ENCODE data around the gene ARID4B. TPM values are rescaled to one million over a fixed set of nuclear protein-coding genes. Genes with fewer than 3 reads are reported as not detected.

The ARID4B gene
- total RNA-seq, 1 donor from 2014 or later = 20.0 TPM

DNA sequence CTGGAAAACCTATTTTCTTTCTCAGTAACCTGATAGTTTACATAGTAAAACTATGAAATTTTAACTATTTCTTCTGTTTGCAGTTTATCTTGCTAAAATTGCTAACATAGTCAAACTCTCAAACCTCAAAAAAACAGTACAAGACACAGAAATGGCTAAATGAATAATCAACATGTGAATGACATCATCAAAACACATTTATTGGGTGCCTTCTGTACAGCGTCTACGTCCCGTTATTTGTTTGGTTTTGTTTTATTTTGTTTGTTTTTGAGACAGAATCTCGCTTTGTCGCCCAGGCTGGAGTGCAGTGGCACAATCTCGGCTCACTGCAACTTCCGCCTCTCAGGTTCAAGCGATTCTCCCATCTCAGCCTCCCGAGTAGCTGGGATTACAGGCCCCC, 178.2 kb downstream of the ARID4B start:
- Histone ChIP-seq H3K27me3 (ENCODE audit: control insufficient read depth, insufficient read depth, low read length) (no peaks in the 10 kb centered on the region), H3K36me3 (ENCODE audit: control insufficient read depth, insufficient read depth, low read length) (no peaks in the 10 kb centered on the region), H3K4me3 (ENCODE audit: low read depth, low read length) (no peak overlapping the region)
- DNase-seq (ENCODE audit: low read depth) = no peak
- TF ChIP-seq, protein P1, sequence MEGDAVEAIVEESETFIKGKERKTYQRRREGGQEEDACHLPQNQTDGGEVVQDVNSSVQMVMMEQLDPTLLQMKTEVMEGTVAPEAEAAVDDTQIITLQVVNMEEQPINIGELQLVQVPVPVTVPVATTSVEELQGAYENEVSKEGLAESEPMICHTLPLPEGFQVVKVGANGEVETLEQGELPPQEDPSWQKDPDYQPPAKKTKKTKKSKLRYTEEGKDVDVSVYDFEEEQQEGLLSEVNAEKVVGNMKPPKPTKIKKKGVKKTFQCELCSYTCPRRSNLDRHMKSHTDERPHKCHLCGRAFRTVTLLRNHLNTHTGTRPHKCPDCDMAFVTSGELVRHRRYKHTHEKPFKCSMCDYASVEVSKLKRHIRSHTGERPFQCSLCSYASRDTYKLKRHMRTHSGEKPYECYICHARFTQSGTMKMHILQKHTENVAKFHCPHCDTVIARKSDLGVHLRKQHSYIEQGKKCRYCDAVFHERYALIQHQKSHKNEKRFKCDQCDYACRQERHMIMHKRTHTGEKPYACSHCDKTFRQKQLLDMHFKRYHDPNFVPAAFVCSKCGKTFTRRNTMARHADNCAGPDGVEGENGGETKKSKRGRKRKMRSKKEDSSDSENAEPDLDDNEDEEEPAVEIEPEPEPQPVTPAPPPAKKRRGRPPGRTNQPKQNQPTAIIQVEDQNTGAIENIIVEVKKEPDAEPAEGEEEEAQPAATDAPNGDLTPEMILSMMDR (IDR thresholded peaks at IDR 0.05; ENCODE audit: insufficient read depth, low read length, poor library complexity, severe bottlenecking) = no peak

DNA sequence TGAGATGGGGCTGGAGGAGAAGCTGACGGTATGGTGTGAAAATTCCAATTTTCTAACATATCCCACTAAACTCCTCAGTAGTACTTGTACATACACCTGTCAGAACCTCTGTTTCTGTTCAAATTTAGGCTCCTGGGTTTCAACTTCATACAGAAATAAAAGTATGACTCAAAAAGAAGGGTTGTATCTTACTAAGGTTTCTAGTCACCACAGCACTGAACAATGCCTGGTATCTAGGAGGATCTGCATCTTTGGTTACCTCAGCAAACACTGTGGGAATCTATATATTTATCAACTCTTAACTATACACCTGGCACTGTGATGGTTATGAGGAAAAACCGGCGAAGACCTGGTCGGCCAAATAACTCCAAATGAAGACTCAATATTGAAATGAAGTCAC, 180.7 kb downstream of the ARID4B start:
- DNase-seq (ENCODE audit: low read depth) = no peak
- Histone ChIP-seq H3K27me3 (ENCODE audit: control insufficient read depth, insufficient read depth, low read length) (no peaks in the 10 kb centered on the region), H3K4me3 (ENCODE audit: low read depth, low read length) (no peak overlapping the region), H3K36me3 (ENCODE audit: control insufficient read depth, insufficient read depth, low read length) (no peaks in the 10 kb centered on the region)
- TF ChIP-seq, protein P1 (IDR thresholded peaks at IDR 0.05; ENCODE audit: insufficient read depth, low read length, poor library complexity, severe bottlenecking) = no peak

DNA sequence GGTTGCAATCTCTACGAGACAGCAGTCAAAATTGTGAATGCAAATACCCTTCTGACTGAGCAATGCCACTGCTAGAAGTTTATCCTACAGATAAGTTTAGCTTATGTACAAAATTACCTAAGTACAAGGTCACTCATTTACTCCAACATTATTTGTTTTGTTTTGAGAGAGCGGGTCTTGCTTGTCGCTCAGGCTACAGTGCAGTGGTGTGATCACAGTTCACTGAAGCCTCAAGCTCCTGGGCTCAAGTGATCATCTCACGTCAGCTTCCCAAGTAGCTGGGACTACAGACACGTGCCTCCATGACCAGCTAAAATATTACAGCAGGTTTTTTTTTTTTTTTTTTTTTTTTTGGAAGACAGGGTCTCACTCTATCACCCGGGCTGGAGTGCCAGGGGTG, 182.3 kb downstream of the ARID4B start:
- H3K36me3 ChIP-seq (ENCODE audit: control insufficient read depth, insufficient read depth, low read length) = no peaks in the 10 kb centered on the region
- no peaks in the 10 kb centered on the region for H3K27me3 ChIP-seq (ENCODE audit: control insufficient read depth, insufficient read depth, low read length)
- TF ChIP-seq, protein P1 (IDR thresholded peaks at IDR 0.05; ENCODE audit: insufficient read depth, low read length, poor library complexity, severe bottlenecking) = no peak
- no peak for DNase-seq (ENCODE audit: low read depth)
- H3K4me3 ChIP-seq (ENCODE audit: low read depth, low read length) = no peak overlapping the region

DNA sequence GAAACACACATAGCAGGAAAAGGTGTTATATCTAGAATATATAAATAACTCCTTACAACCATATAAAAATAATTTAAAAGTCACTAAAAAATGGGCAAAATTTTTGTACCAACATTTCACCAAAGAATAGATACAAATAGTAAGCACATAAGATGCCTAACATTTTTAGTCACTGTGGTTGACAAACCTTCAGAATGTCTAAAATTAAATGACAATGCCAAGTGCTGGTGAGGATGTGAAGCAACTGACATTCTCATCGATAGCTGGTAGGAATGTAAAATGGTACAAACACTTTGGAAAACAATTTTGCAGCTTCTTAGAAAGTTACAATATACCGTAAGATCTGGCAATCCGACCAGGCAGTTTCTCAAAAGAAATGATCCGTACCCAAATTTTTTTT, 185.0 kb downstream of the ARID4B start:
- H3K36me3 ChIP-seq (ENCODE audit: control insufficient read depth, insufficient read depth, low read length) = no peaks in the 10 kb centered on the region
- TF ChIP-seq, protein P1 (IDR thresholded peaks at IDR 0.05; ENCODE audit: insufficient read depth, low read length, poor library complexity, severe bottlenecking) = no peak
- DNase-seq (ENCODE audit: low read depth) = no peak

DNA sequence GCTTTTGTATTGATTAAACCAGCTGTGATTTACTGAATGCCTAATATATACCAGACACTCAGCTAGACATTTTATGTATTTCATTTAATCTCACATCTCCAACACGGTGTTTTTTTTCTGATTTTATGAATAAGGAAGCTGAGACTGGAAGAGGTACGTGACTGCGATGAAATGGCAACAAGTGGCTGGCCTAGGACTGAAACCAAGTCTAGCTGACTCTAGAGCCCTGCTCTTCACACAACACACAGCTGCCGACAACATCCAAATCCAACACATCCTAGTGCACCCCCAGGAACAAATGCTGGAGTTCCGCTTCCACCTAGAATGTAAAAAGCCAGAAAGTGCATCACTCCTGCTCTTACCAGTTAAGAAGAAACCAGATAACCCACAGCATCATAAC, 188.7 kb downstream of the ARID4B start:
- H3K4me3 ChIP-seq (ENCODE audit: low read depth, low read length) = no peak overlapping the region
- TF ChIP-seq, protein P1 (IDR thresholded peaks at IDR 0.05; ENCODE audit: insufficient read depth, low read length, poor library complexity, severe bottlenecking) = no peak
- H3K36me3 ChIP-seq (ENCODE audit: control insufficient read depth, insufficient read depth, low read length) = peaks cover 3% of the 10 kb centered on the region
- no peak for DNase-seq (ENCODE audit: low read depth)
- no peaks in the 10 kb centered on the region for H3K27me3 ChIP-seq (ENCODE audit: control insufficient read depth, insufficient read depth, low read length)

More for the DNA sequence above, 185.0 kb downstream of the ARID4B start:
- Histone ChIP-seq H3K27me3 (ENCODE audit: control insufficient read depth, insufficient read depth, low read length) (no peaks in the 10 kb centered on the region), H3K4me3 (ENCODE audit: low read depth, low read length) (no peak overlapping the region)

DNA sequence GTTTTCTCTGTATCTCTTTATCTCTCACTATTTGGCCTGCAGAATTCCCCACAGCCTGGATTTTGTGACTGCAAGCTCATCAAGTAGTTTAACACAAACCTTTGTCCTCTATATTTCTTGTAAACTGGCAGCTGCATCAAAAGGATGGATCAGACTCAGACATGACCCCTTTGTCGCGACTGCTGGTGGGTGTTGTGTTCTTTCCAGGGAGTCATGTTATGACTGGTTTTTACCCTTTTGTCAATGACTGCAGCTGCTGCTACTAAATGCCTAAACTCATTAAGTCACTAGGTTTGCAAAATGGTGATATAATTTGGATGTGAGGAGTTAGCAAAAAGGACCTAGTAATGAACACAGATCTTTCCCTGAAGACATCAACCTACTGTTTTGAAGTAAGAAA, 189.2 kb downstream of the ARID4B start:
- Histone ChIP-seq H3K27me3 (ENCODE audit: control insufficient read depth, insufficient read depth, low read length) (no peaks in the 10 kb centered on the region), H3K4me3 (ENCODE audit: low read depth, low read length) (no peak overlapping the region), H3K36me3 (ENCODE audit: control insufficient read depth, insufficient read depth, low read length) (peaks cover 3% of the 10 kb centered on the region)
- DNase-seq (ENCODE audit: low read depth) = no peak
- TF ChIP-seq, protein P1 (IDR thresholded peaks at IDR 0.05; ENCODE audit: insufficient read depth, low read length, poor library complexity, severe bottlenecking) = no peak

Measured in kidney epithelial cell (primary cell).